ENCODE results near the gene ANKRD44.

ANKRD44 gene

GRCh38 chr2:197088694-197089093 is 221.9 kb downstream of the ANKRD44 start:
- no peak overlapping the region for H3K4me3 Mint-ChIP-seq
- no peaks in the 10 kb centered on the region for H3K27me3 Mint-ChIP-seq
- peak overlapping the region in 1 of 2 donors; percentile 11 for H3K27ac Mint-ChIP-seq
- DNase-seq (no peak), ATAC-seq (no peak)
- H3K4me1 Mint-ChIP-seq: peaks cover 16% of the 10 kb centered on the region
- no peaks in the 10 kb centered on the region for H3K9me3 Mint-ChIP-seq

- Mint-ChIP-seq H3K27me3 (no peaks in the 10 kb centered on the region), H3K9me3 (no peaks in the 10 kb centered on the region), H3K4me1 (peaks cover 16% of the 10 kb centered on the region), H3K27ac (no peak overlapping the region), H3K4me3 (no peak overlapping the region)
- ATAC-seq: no peak
- DNase-seq: no peak
Observed at GRCh38 chr2:197086500-197086899, 224.1 kb downstream of the ANKRD44 start.

GRCh38 chr2:197085665-197086064 is 224.9 kb downstream of the ANKRD44 start:
- no peaks in the 10 kb centered on the region for H3K9me3 Mint-ChIP-seq
- peaks cover 14% of the 10 kb centered on the region for H3K4me1 Mint-ChIP-seq
- no peak for DNase-seq
- ATAC-seq: no peak
- no peaks in the 10 kb centered on the region for H3K27me3 Mint-ChIP-seq
- no peak overlapping the region for H3K4me3 Mint-ChIP-seq
- peak overlapping the region in 1 of 2 donors; percentile 84 for H3K27ac Mint-ChIP-seq

GRCh38 chr2:197081294-197081693 is 229.3 kb downstream of the ANKRD44 start:
- DNase-seq (no peak), ATAC-seq (no peak)
- H3K4me3 Mint-ChIP-seq: no peak overlapping the region
- H3K4me1 Mint-ChIP-seq: peaks cover 10% of the 10 kb centered on the region
- H3K27me3 Mint-ChIP-seq: no peaks in the 10 kb centered on the region
- H3K9me3 Mint-ChIP-seq: peaks cover 0 to 7% of the 10 kb centered on the region in 2 donors
- H3K27ac Mint-ChIP-seq: no peak overlapping the region

GRCh38 chr2:197080578-197081216 is 229.9 kb downstream of the ANKRD44 start:
- ATAC-seq: no peak
- Mint-ChIP-seq H3K4me3 (no peak overlapping the region), H3K4me1 (peaks cover 14% of the 10 kb centered on the region), H3K9me3 (peaks cover 0 to 7% of the 10 kb centered on the region in 2 donors), H3K27ac (peak overlapping the region in 1 of 2 donors; percentile 87), H3K27me3 (no peaks in the 10 kb centered on the region)
- DNase-seq: no peak

GRCh38 chr2:197079832-197080555 is 230.6 kb downstream of the ANKRD44 start:
- no peak for ATAC-seq
- Mint-ChIP-seq H3K4me3 (no peak overlapping the region), H3K9me3 (peaks cover 0 to 7% of the 10 kb centered on the region in 2 donors), H3K27ac (no peak overlapping the region), H3K4me1 (peaks cover 16% of the 10 kb centered on the region), H3K27me3 (no peaks in the 10 kb centered on the region)
- DNase-seq: no peak

- Mint-ChIP-seq H3K4me3 (no peak overlapping the region), H3K4me1 (peaks cover 20% of the 10 kb centered on the region), H3K9me3 (peaks cover 0 to 7% of the 10 kb centered on the region in 2 donors), H3K27me3 (no peaks in the 10 kb centered on the region), H3K27ac (no peak overlapping the region)
- DNase-seq (no peak), ATAC-seq (no peak)
Observed at GRCh38 chr2:197079414-197079813, 231.2 kb downstream of the ANKRD44 start.

GRCh38 chr2:197078535-197078934 is 232.0 kb downstream of the ANKRD44 start:
- H3K9me3 Mint-ChIP-seq: peaks cover 0 to 7% of the 10 kb centered on the region in 2 donors
- peaks cover 29% of the 10 kb centered on the region for H3K4me1 Mint-ChIP-seq
- ATAC-seq: no peak
- H3K27ac Mint-ChIP-seq: peak overlapping the region in 1 of 2 donors; percentile 30
- no peak overlapping the region for H3K4me3 Mint-ChIP-seq
- H3K27me3 Mint-ChIP-seq: no peaks in the 10 kb centered on the region
- DNase-seq: no peak

GRCh38 chr2:197077336-197077735 is 233.2 kb downstream of the ANKRD44 start:
- Mint-ChIP-seq H3K9me3 (peaks cover 0 to 7% of the 10 kb centered on the region in 2 donors), H3K27me3 (no peaks in the 10 kb centered on the region), H3K4me1 (peaks cover 41% of the 10 kb centered on the region), H3K27ac (no peak overlapping the region), H3K4me3 (no peak overlapping the region)
- ATAC-seq (no peak), DNase-seq (no peak)

- peaks cover 48% of the 10 kb centered on the region for H3K4me1 Mint-ChIP-seq
- DNase-seq: no peak
- no peak overlapping the region for H3K27ac Mint-ChIP-seq
- H3K27me3 Mint-ChIP-seq: no peaks in the 10 kb centered on the region
- peaks cover 0 to 7% of the 10 kb centered on the region in 2 donors for H3K9me3 Mint-ChIP-seq
- H3K4me3 Mint-ChIP-seq: no peak overlapping the region
- no peak for ATAC-seq
Observed at GRCh38 chr2:197076652-197077051, 233.9 kb downstream of the ANKRD44 start.

GRCh38 chr2:197075754-197076337 is 234.7 kb downstream of the ANKRD44 start:
- ATAC-seq (no peak), DNase-seq (no peak)
- Mint-ChIP-seq H3K9me3 (peaks cover 0 to 7% of the 10 kb centered on the region in 2 donors), H3K4me3 (no peak overlapping the region), H3K27ac (peak overlapping the region; percentile 30 to 55), H3K27me3 (no peaks in the 10 kb centered on the region), H3K4me1 (peaks cover 52% of the 10 kb centered on the region)

GRCh38 chr2:197075281-197075680 is 235.3 kb downstream of the ANKRD44 start:
- H3K27me3 Mint-ChIP-seq: no peaks in the 10 kb centered on the region
- ATAC-seq (no peak), DNase-seq (no peak)
- H3K9me3 Mint-ChIP-seq: peaks cover 0 to 7% of the 10 kb centered on the region in 2 donors
- no peak overlapping the region for H3K27ac Mint-ChIP-seq
- no peak overlapping the region for H3K4me3 Mint-ChIP-seq
- H3K4me1 Mint-ChIP-seq: peaks cover 52% of the 10 kb centered on the region

- Mint-ChIP-seq H3K4me3 (peak overlapping the region; percentile 3 to 48), H3K4me1 (peaks cover 60% of the 10 kb centered on the region), H3K27me3 (no peaks in the 10 kb centered on the region), H3K9me3 (peaks cover 7 to 11% of the 10 kb centered on the region in 2 donors), H3K27ac (peak overlapping the region; percentile 85 to 90)
- ATAC-seq: peak; percentile 83
- peak in 1 of 2 donors; percentile 15 for DNase-seq
Observed at GRCh38 chr2:197073701-197074433, 236.7 kb downstream of the ANKRD44 start.

GRCh38 chr2:197073270-197073669 is 237.3 kb downstream of the ANKRD44 start:
- Mint-ChIP-seq H3K4me1 (peaks cover 60% of the 10 kb centered on the region), H3K9me3 (peaks cover 7 to 11% of the 10 kb centered on the region in 2 donors), H3K27ac (peak overlapping the region; percentile 69 to 90), H3K4me3 (no peak overlapping the region), H3K27me3 (no peaks in the 10 kb centered on the region)
- DNase-seq (no peak), ATAC-seq (no peak)

GRCh38 chr2:197072533-197072932 is 238.0 kb downstream of the ANKRD44 start:
- Mint-ChIP-seq H3K27me3 (no peaks in the 10 kb centered on the region), H3K4me1 (peaks cover 60% of the 10 kb centered on the region), H3K4me3 (no peak overlapping the region), H3K9me3 (peaks cover 7 to 11% of the 10 kb centered on the region in 2 donors), H3K27ac (peak overlapping the region in 1 of 2 donors; percentile 90)
- DNase-seq (no peak), ATAC-seq (no peak)
